ENCODE measurements around the gene SRGAP1.

SRGAP1 gene

DNA sequence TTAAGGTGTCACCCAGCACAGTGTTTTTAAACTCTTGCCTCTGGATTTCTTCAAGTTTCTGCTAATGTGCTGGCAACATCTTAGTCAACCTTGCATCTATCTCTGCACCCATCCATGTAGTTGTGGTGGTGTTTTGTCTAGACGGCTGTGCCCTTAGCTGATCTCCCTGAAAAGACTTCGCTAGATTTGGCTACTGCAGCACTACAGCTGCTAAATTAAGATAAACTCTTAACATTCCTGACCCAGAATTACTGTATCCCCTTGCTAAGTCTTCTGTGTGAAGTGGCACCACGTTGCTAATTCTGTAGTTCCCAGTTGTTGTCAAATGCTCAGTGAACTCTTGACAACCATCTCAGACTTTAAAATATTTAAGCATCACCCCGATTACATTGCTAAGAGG, 66.8 kb downstream of the SRGAP1 start:
- DNase-seq, result no peak

DNA sequence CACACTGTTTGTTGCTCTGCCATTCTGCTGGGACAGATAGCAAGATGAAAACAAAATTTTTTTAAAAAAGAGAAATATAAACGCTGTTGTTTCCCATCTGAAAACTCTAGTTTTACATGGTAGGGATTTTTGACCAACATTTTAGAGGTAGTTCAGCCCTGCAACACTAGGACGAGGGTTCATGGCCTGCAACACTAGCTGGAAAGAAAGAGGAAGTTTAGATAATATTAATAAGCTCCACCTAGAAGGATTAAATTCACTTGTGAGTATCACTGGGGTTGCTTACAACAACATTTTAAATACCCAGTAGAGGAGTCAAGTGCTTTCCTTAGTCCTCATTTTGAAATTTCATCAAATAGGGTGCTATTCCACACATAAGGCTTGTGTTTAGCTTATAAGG, 68.2 kb downstream of the SRGAP1 start:
- DNase-seq, result no peak

DNA sequence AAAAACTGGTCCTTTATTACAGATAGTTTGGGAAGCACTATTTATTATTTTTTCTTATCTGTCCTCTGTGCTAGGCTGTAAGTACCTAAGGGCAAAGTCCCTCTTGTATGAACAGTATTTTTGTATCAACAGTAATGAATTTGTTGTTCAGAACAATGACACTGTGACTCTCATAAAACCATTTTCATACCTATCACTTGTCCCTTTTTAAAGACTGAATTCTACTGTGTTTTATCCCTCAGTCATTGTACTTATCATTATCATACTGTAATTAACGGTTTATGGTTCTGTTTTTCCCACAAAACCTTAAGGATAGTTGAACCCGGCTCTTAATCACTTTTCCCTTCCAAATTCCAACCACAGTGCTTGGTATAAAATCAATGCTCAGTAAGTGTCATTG, 69.4 kb downstream of the SRGAP1 start:
- no peak for DNase-seq

DNA sequence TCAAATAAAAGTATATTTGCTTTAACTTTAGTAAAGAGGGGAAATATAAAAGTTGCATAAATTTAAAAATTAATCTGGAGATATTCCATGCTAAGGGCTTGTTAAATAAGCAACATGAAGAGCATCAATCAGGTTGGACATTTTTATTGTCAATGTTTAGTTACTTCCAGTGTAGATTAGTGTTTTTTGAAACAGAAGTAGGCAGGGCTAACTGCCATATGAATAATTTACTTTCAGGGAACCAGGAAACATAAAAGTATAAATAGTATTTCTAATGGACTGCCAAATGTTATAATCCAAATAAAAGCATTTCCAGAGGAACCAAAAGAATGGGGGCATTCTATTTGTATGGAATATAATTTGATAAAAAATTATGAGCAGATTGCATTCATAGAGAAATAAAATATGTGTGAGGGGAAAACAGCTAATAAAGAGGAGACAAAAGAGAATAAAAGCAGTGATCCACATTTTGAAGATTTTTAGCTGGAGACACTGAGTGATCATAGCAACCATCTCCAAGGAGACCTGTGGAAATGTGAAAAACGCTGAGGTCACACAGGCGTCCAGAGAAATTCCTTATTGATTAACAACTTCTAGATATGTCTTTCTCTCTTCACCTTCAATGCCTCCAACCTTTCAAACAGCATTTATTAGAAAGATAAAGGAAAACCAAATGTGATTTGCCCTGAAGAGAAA, 70.8 kb downstream of the SRGAP1 start:
- DNase-seq, result no peak

DNA sequence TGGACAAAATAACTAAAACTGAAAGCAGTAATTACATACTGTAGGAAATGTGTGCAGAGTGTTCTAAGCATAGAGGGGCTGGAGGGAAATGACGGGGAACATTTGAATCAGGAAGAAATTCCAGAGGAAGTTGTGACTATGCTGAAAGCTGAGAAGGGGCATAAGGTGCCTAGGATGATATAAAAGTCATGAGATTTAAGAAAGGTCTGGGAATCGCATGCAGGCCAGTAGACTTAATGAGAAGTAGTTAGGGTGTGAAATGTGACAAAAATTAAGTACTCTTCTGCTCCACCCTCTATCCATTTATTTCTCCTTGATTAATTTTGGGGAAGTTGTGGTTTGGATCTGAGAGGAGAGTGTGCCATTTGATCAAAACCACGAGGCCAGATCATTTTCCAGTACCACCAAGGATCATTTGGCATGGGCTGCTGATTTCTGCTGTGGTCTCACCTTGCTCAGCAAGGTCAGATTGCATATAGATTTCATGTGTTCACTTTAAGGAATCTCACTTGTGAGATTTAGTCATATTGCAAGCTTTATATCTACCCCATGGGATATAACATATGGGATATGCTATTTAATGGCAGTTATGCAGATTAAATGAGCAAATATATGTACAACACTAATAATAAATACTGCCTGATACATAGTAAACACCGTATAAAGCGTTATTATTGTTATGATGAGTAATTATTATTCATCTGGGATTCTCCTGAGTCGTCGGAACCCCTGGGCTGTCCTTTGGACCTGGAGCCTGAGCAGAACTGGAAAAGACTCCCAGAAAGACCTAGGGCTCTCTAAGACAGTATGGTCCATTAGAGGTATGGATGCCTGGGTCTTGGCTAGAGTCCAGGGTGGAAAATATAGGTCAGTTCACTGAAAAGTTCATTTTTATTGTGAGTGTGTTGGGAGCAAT, 72.3 kb downstream of the SRGAP1 start:
- no peak for DNase-seq

DNA sequence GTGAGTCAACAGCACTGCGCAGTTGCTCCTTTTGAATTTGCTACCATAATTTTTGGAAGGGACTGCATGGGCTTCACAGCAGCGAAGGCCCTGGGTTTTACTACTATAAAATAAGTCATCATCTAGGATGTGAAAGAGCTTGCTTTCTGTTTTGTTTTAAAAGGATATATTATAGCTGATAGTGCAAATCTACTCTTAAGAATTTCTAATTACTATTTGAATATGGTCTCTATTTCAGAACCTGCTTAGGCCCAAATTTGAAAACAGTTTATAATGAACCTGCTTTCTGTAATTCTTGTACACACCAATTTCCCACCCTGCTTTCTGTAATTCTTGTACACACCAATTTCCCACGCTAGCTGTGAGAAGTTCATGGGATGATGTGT, 73.0 kb downstream of the SRGAP1 start:
- no peak for DNase-seq

DNA sequence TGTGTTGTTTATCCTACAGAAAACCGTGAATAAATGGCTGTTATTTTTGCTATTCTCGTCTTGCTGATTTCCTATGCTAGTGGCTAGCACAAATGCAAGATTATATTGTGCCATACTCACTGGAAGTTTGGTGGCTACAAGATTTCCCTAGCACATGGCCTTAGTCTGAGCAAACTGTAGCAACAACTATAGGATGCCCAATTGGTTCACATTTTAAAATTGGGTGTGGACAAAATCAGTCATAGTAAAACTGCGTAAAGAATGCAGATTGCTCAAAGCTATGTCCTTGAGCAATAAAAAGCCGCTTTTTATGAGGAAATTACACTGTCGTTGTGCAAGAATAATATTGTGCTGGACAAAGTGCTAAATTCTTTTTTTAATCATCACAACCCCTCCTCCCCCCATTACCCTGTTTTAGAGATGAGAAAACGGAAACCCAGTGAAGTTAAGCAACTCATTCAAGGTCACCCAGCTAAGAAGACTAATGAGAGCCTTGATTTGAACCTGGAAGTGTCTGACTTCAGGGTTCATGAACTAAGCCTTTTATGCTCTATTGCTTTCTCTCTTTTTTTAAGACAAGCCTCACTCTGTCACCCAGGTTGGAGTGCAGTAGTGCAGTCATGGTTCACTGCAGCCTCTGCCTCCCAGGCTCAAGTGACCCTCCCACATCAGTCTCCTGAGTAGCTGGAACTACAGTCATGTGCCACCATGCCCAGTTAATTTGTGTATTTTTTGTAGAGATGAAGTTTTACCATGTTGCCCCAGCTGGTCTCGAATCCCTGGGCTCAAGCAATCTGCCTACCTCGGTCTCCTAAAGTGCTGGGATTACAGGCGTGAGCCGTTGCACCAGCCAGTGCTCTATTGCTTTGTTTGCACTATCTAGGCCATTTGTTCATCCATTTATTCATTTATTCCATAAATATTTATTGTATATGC, 73.6 kb downstream of the SRGAP1 start:
- peak; percentile 13 to 30 for DNase-seq

DNA sequence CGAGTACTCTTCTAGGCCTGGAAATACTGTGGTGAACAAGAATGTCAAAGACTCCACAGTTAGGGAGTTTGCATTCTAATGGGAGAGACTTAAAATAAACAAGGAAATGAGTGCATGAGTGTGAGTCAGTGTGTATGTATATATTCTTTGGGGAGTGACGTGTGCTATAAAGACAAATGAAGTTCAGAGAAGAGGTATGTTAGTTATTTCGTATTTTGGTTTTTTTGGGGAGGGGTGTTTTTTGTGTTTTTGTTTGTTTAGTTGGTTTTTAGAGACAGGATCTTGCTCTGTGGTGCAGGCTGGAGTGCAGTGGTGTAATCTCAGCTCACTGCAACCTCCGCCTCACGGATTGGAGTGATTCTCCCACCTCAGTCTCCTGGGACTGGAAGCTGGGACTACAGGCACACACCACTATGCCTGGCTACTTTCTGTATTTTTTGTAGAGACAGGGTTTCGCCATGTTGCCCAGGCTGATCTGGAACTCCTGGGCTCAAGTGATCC, 74.3 kb downstream of the SRGAP1 start:
- no peak for DNase-seq

DNA sequence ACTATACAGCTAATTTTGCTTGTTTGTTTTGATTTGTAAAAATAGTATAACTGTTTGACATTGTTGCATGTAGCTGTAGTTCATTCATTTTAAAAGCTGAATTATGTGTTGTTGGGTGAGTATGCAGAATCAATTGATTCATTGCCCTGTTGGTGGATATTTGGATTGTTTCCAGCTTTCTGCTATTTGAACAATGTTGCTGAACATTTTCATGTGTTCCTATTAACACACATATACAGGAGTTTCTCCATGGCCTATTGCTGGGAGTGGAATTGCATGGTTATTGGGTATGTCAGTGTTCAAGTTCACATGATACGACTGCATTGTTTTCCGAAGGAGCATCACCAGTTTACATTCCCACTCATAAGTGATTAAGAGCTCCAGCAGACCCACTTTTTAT, 75.3 kb downstream of the SRGAP1 start:
- no peak for DNase-seq

DNA sequence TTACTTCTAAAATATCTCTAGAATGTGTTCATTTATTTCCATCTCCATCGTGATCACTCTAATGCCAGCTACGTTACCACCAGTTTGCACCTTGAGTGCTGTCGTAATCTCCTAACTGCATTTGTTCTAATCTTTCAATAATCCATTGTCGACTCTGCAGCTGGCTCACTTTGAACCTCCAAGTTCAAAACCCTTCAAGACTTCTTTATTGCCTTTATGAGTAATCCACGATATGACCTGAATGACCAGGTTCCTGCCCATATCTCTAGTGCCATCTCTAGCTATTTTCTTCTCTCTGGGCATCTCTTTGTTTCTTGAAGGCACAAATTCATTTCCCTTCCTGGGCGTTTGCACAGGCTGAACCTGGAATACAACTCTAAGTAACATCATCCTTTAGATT, 76.7 kb downstream of the SRGAP1 start:
- DNase-seq, result no peak

DNA sequence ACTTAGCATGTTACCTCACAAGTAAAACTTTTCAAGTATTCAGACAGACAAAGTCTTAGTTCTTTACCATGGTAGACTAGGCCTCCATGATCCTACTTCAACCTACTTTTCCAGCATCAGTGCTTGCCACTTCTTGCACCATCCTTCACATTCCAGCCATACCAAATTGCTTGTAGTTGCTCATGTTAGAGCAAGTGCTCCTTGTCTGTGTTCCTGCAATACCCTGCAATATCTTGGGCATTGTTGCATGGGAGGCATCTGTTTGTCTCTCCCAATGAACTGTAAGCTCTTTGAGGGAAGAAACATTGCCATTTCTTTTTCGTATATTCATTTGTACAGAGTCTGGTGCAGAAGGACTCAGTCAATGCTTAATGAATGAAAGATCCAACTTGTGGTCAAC, 78.0 kb downstream of the SRGAP1 start:
- no peak for DNase-seq

DNA sequence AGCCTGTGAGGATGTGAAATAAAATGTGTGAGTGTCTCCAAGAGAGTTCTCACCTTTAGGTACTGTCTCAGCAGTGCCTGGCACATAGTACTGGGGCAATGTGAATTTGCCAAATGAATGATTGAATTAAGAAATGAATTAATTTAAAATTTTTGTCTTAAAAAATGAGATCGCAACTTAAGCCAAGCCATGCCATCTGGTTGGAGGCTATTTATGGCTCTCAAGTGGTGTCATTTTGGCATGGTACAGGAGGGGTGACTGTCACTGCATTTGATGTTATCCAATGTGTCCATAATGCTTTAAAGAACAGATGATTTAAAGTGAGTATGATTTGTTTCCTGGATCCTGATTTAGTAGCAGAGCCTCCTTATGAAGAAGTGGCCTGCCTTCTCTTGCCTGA, 80.3 kb downstream of the SRGAP1 start:
- DNase-seq, result no peak

DNA sequence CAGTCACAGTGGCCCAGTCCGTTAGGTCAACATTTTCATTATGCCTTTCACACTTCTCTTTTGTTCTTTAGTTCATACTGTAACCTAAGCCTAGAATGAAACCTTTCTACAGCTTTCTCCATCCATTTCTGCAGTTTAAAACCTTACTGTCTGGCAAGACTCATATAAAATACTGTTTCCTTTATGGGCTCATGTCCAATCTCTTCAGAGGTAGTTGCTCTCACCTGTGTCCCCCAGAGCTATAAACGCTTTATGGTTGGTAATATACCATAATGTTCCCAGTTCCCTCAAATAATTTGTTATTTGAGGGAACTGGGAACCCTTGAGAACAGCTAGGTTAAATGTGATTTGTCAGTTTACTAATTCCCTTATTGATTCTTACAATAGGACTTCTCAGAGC, 83.0 kb downstream of the SRGAP1 start:
- no peak for DNase-seq

DNA sequence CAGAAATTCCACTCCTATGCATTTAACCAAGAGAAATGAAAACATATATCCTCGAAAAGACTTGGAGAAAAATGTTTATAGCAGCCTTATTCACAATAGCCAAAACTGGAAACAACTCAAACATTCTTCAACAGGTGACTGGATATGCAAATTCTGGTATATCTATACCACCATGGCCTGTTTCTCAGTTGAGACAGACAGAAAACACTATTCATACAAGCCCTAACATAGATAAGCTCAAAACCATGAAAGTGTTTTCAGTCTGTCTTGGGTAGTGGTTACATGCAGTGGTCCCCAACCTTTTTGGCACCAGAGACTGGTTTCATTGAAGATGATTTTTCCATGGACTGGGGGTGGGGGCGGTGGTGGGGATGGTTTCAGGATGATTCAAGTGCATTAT, 83.8 kb downstream of the SRGAP1 start:
- no peak for DNase-seq

DNA sequence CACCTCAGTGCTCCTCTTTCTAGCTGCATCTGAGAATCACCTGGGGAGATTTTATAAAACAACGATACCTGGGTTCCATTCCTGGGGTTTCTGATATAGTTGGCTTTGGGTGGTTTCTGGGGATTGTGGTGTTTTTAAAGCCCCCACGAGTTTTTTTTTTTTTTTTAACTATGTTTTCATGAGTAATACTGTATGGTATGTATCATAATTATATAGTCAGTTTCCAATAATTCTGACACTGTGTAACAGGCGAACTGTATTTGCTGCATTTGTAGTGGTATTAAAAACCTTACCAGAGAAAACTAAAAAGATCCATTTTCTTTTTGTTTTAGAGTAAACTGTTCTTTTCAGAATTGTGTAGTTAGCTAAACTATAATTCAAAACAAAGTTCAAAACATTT, 84.9 kb downstream of the SRGAP1 start:
- DNase-seq, result no peak

DNA sequence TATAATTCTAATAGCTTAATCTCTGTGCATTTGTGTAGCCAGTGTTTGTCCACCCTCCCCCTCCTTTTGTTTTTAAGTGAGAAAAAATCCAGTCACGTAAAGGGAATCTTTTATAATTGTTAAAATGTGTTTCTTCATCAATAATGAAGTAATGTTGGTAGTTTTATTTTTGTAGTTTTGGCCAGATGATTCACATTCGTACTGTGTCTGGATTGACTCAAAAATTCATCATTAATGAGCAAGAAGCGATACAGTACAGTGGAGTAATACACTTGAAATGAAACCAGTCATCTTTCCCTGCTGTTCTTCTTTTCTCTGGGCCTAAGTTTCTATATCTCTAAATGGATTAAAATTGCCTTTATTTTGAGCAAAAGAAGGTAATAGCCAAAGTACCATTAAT, 86.5 kb downstream of the SRGAP1 start:
- DNase-seq, result no peak

DNA sequence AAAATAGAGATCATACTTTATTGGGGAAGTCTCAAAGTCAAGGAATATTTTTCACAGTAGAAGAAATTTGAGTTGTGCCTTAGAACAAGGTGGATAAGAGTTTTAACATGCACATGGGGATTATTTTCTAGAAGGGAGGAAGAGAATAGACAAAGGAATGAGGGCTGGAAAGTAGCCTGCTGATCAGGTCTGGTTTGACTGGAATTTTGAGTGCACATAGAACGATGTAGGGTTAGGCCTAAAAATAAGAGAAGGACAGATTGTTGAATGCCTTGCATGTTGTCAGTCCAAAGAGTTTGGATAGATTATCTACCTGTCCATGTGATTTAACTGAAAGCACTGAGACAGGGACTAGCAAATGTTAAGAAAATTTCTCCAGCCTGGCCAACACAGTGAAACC, 87.2 kb downstream of the SRGAP1 start:
- no peak for DNase-seq

DNA sequence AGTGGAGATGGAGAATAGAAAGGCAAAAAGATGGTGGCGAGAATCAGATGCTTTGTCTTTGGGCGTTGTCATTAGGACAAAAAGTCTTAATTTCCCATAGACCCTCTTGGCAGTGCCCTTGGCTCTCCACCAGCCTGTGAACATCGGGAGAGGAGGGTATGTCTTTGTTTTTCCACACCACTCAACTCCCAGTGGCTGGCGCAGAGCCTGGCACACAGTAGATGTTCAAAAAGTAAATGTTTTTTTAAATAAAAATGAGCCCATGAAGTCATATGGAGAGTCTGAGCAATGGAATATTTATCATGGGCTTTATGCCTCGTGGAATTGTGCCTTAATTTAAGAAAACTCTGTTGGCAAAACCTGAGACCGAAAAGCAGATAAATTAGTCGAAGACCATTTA, 90.4 kb downstream of the SRGAP1 start:
- no peak for DNase-seq

DNA sequence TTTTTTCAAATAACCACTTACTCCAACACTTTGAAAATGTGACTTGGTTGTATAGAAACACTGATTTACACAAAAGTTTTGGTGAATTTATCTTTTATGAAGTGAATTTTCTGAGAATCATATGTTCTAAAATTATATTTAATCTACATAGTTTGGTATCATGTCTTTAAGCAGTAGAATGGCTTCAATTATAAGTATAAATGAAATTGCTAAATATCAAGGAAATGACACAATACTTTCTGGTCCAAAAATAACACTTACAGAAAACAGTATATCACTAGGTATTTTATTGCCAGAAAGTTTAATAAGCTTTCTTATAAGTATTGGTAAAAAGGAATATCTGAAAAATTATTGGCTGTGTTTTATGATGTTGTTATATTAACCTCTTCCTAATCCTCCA, 90.9 kb downstream of the SRGAP1 start:
- DNase-seq, result no peak

DNA sequence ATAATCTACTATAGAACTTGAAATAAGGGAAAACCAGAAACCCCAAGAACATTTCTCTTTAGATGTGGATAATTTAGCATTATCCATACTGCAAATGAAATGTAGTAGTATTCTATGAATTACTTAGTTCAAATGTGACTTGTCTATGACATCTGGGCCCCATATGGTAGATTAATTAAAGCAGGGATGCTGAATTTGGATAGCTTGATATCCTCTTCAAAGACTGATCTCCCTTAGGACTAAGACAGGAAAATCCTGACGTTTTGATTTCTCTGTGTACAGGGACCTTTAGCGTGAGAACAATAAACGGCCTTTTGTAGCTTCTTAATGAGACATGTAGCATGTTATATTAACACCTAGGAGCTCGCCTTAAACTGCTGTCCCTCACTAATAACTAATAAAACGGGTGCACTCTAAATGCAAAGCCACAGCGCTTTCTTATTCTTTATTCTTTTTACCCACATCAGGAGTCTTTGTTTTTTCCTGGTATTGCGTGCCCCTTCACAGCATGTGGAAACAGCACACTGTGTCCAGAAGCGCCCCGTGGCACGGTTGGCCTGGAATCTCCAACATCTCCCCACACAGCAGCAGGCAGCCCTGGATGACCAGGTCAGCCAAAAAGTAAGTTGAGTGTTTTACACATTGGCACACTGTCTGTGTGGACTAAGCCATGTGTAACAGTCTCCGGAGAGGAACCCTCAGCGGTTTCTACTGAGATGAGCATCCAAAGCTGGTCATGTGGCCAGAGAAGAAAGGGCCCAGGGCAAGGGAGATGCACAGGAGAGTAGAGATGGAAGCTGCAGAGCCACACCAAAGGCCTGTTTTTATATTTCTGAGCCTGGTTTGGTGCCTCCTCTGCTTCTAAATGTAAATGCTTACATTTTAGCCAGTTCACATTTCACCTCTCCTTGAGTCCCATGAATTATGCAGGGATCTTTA, 93.1 kb downstream of the SRGAP1 start:
- no peak for DNase-seq

DNA sequence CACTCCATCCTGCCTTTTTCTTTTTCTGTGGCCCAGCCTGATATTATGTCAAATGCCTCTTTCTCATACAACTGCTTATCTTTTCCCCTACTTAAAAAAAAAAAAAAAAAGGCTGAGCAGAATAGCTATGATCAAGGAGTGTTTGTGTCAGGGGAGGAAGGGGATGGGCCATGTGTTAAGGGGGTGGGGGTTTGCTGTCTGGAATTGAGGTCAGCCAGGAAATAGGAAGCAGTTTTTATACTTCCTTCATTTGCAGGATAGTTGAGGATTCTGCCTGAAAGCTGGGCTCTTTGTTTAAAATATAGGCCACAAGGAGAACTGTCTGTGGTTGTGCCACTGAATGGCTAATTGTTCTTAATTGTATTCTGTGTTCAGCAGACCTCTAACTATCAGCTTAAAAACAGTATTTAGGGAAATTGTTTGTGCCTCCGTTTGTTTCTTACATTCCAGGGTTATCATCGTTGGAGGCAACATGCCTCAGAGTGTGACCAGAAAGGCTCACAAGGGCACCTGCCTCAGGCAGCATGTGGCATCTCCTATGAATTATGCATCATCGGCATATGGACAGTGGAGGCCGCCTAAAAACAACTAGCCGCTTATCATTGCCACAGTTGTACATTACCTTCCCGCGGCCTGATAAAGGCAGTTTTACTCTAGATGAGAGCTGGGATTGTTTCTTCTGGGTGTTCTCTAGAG, 96.0 kb downstream of the SRGAP1 start:
- DNase-seq, result no peak
